GM18858 (cell line): ENCODE results near the gene PNPLA6.
"Not testable (repeated sequence)": the region's sequence is repeated elsewhere in the genome, so short reads cannot be mapped to it uniquely, and the experiment has no call there.

Experiments used
- ATAC-seq: cut with Tn5 transposase; IDR thresholded peaks from one replicate; pipeline ENCODE4 v1.9.1; 2021; ENCODE audit not compliant: unreplicated experiment

The PNPLA6 gene

GRCh38 chr19:7529610-7530490, 5.7 kb upstream of the PNPLA6 start:
- no peak for ATAC-seq

- no peak for ATAC-seq
Measured at GRCh38 chr19:7533281-7533885, 2.1 kb upstream of the PNPLA6 start.

- no peak for ATAC-seq
Measured at GRCh38 chr19:7533925-7534480, 1.5 kb upstream of the PNPLA6 start.

- ATAC-seq = no peak
Measured at GRCh38 chr19:7534531-7535046, 928 bp upstream of the PNPLA6 start.

- ATAC-seq = no peak
Measured at GRCh38 chr19:7535998-7536695, 630 bp downstream of the PNPLA6 start.

- ATAC-seq = not testable (repeated sequence)
Measured at GRCh38 chr19:7538990-7539389, 3.5 kb downstream of the PNPLA6 start.

GRCh38 chr19:7539827-7540425, 4.4 kb downstream of the PNPLA6 start:
- no peak for ATAC-seq

GRCh38 chr19:7540761-7541474, 5.4 kb downstream of the PNPLA6 start:
- no peak for ATAC-seq

GRCh38 chr19:7541475-7541824, 5.9 kb downstream of the PNPLA6 start:
- no peak for ATAC-seq

GRCh38 chr19:7541828-7542443, 6.4 kb downstream of the PNPLA6 start:
- no peak for ATAC-seq

GRCh38 chr19:7542556-7543348, 7.2 kb downstream of the PNPLA6 start:
- ATAC-seq = no peak

GRCh38 chr19:7544626-7545025, 9.1 kb downstream of the PNPLA6 start:
- no peak for ATAC-seq

GRCh38 chr19:7545300-7545699, 9.8 kb downstream of the PNPLA6 start:
- no peak for ATAC-seq

GRCh38 chr19:7545904-7546303, 10.4 kb downstream of the PNPLA6 start:
- ATAC-seq = no peak

- no peak for ATAC-seq
Measured at GRCh38 chr19:7547159-7547558, 11.6 kb downstream of the PNPLA6 start.

- ATAC-seq = no peak
Measured at GRCh38 chr19:7549429-7550148, 14.1 kb downstream of the PNPLA6 start.

- ATAC-seq = no peak
Measured at GRCh38 chr19:7550169-7550770, 14.8 kb downstream of the PNPLA6 start.
